ENCODE results near the gene TMEM95.
A peak's percentile ranks its signal among the peaks of the same experiment; 100 is the strongest.

TMEM95 gene

DNA sequence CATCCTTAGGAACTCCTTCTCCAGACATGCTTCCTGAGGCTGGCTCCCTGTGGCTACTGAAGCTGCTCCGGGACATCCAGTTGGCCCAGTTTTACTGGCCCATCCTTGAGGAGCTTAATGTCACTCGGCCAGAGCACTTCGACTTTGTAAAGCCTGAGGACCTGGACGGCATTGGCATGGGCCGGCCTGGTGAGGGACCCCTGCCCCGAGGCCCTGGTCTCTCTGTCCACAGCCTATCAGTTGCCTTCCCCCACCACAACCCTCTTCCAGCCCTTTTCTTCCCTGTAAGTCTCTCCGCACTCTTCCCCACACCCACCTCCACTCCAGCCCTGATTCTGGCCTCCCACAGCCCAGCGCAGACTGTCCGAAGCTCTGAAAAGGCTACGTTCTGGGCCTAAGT, 27.9 kb downstream of the TMEM95 start:
- POLR2A ChIA-PET = no interaction called here

DNA sequence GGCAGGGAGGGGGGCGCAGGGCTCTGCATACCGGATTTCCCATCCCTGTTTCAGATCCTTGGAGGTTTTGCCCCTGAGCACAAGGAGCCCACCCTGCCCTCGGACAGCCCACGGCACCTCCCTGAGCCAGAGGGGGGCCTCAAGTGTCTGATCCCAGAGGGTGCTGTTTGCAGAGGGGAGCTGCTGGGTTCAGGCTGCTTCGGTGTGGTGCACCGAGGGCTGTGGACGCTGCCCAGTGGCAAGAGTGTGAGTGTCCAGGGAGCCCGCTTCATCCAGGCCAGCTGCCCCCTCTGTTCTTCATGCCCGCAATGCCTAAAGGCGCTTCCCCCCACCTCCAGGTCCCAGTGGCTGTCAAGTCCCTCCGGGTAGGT, 28.4 kb downstream of the TMEM95 start:
- POLR2A ChIA-PET = no interaction called here
- CTCF ChIA-PET = interaction anchor here (0.8 to 1.1 kb wide), 2 partner anchors 28 to 177 kb away, joined by 4 to 6 read pairs; partner anchors contain the start of gene TMEM95
- no peak for DNase-seq (ENCODE audit: extremely low spot score)
- TF ChIP-seq, protein P1, sequence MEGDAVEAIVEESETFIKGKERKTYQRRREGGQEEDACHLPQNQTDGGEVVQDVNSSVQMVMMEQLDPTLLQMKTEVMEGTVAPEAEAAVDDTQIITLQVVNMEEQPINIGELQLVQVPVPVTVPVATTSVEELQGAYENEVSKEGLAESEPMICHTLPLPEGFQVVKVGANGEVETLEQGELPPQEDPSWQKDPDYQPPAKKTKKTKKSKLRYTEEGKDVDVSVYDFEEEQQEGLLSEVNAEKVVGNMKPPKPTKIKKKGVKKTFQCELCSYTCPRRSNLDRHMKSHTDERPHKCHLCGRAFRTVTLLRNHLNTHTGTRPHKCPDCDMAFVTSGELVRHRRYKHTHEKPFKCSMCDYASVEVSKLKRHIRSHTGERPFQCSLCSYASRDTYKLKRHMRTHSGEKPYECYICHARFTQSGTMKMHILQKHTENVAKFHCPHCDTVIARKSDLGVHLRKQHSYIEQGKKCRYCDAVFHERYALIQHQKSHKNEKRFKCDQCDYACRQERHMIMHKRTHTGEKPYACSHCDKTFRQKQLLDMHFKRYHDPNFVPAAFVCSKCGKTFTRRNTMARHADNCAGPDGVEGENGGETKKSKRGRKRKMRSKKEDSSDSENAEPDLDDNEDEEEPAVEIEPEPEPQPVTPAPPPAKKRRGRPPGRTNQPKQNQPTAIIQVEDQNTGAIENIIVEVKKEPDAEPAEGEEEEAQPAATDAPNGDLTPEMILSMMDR (IDR thresholded peaks at IDR 0.05; ENCODE audit: control extremely low read depth, extremely low read depth, low read depth, missing control alignments) = no peak

More for the DNA sequence above, 27.9 kb downstream of the TMEM95 start:
- CTCF ChIA-PET = interaction anchor here (0.8 to 1.1 kb wide), 2 partner anchors 28 to 178 kb away, joined by 4 to 6 read pairs; partner anchors contain the start of gene TMEM95
- no peak for DNase-seq (ENCODE audit: extremely low spot score)
- TF ChIP-seq, protein P1 (IDR thresholded peaks at IDR 0.05; ENCODE audit: control extremely low read depth, extremely low read depth, low read depth, missing control alignments) = no peak

GRCh38 chr17:7383742-7384488, 29.0 kb downstream of the TMEM95 start:
- TF ChIP-seq, protein P1 (IDR thresholded peaks at IDR 0.05; ENCODE audit: control extremely low read depth, extremely low read depth, low read depth, missing control alignments) = no peak
- ChIA-PET CTCF (interaction anchor here (0.8 to 1.1 kb wide), 2 partner anchors 29 to 178 kb away, joined by 3 to 6 read pairs; partner anchors contain the start of gene TMEM95), POLR2A (interaction anchor here (0.6 kb wide), 1 partner anchor 42 kb away, joined by 3 read pairs; no protein-coding TSS in a partner anchor)
- DNase-seq (ENCODE audit: extremely low spot score) = peak; percentile 93

DNA sequence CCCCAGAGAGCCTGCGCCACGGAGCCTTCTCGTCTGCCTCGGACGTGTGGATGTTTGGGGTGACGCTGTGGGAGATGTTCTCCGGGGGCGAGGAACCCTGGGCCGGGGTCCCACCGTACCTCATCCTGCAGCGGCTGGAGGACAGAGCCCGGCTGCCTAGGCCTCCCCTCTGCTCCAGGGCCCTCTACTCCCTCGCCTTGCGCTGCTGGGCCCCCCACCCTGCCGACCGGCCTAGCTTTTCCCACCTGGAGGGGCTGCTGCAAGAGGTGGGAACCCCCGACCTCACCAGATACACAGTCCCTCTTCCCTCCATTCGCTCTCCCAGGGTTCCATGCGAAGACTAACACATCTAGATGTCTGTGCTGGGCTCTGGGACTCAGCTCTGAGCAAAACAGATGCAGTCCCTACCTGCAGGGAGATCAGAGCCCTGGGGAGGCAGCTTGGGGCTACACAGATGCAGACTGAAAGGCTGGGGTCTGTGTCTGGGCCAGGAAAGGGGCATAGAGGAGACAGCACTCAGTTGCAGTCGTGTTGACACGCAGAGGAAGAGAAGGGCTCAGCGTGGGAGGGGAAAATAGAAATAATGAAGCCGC, 29.6 kb downstream of the TMEM95 start:
- DNase-seq (ENCODE audit: extremely low spot score) = no peak
- TF ChIP-seq, protein P1 (IDR thresholded peaks at IDR 0.05; ENCODE audit: control extremely low read depth, extremely low read depth, low read depth, missing control alignments) = no peak
- CTCF ChIA-PET = interaction anchor here (0.8 kb wide), 1 partner anchor 178 kb away, joined by 3 read pairs; no protein-coding TSS in a partner anchor
- POLR2A ChIA-PET = interaction anchor here (0.6 kb wide), 1 partner anchor 42 kb away, joined by 3 read pairs; no protein-coding TSS in a partner anchor

GRCh38 chr17:7388856-7389255, 33.9 kb downstream of the TMEM95 start:
- ChIA-PET CTCF (interaction anchor here (1.0 to 3.3 kb wide), 4 partner anchors 9 to 172 kb away, joined by 4 to 12 read pairs (median 8); no protein-coding TSS in a partner anchor), POLR2A (interaction anchor here (0.5 kb wide), 1 partner anchor 298 kb away, joined by 3 read pairs; no protein-coding TSS in a partner anchor)
- TF ChIP-seq, protein P1 (IDR thresholded peaks at IDR 0.05; ENCODE audit: control extremely low read depth, extremely low read depth, low read depth, missing control alignments) = no peak
- DNase-seq (ENCODE audit: extremely low spot score) = no peak

Measured in GM10248 (cell line).